GM23338 (cell line): ENCODE measurements around the gene AFF2.

Source experiments
- CREB1 ChIP-seq: fragments of 250-450 bp; sonication (Bioruptor Pico); IDR thresholded peaks from 2 replicates; pipeline ENCODE4 v1.5.0; 2020; ENCODE audit warnings: low read depth, mild to moderate bottlenecking, moderate library complexity
- EZH2 ChIP-seq: fragments of 200-600 bp; sonication (generic); IDR thresholded peaks from one replicate; pipeline ENCODE4 v1.8.0; 2017; ENCODE audit warnings: antibody characterized with exemption, mild to moderate bottlenecking, low read depth; ENCODE audit not compliant: unreplicated experiment
- EZH2phosphoT487 ChIP-seq: fragments of 200-600 bp; sonication (generic); IDR thresholded peaks from one replicate; pipeline ENCODE4 v1.8.1; 2018; ENCODE audit warnings: antibody characterized with exemption; ENCODE audit not compliant: unreplicated experiment
- NANOG ChIP-seq: IDR thresholded peaks from 2 replicates; pipeline ENCODE4 v1.6.1; 2016; ENCODE audit warnings: antibody characterized with exemption, borderline replicate concordance
- POLR2AphosphoS5 ChIP-seq: IDR thresholded peaks from 2 replicates; pipeline ENCODE4 v1.6.1; 2016; ENCODE audit warnings: antibody characterized with exemption, low read depth
- STAT1 ChIP-seq: IDR thresholded peaks from one replicate; pipeline ENCODE4 v1.6.1; 2016; ENCODE audit warnings: antibody characterized with exemption; ENCODE audit not compliant: unreplicated experiment
- ZNF114 ChIP-seq: fragments of 250-450 bp; sonication (Bioruptor Pico); IDR thresholded peaks from 2 replicates; pipeline ENCODE4 v1.5.0; 2020; ENCODE audit warnings: mild to moderate bottlenecking, moderate library complexity
- TF ChIP-seq, protein P1 (sequence below), 2 experiments: fragments of 200-600 bp in 1 of 2; sonication (generic) in 1 of 2; conservative IDR thresholded peaks; 2 replicates each; pipeline versions ENCODE4 v1.5.1 to v1.6.1; 2016 to 2017; ENCODE audit warnings: antibody characterized with exemption in 2 of 2, low read depth in 2 of 2, mild to moderate bottlenecking in 2 of 2, moderate library complexity in 1 of 2
- TF ChIP-seq, protein P2 (sequence below): IDR thresholded peaks from one replicate; pipeline ENCODE4 v1.6.1; 2018; ENCODE audit warnings: antibody characterized with exemption; ENCODE audit not compliant: unreplicated experiment

DNA sequence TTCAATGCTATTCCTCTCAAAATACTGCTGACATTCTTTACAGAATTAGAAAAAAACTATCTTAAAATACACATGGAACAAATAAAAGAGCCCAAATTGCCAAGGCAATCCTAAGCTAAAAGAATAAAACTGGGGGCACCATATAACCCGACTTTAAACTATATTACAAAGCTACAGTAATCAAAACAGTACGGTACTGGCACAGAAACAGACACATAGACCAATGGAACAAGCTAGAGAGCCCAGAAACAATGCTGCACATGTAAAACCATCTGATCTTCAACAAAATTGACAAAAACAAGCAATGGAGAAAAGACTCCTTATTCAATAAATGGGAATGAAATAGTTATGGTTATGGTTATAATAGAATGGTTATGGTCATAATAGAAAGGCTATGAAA lies 522.1 kb downstream of the AFF2 start:
- TF ChIP-seq, protein P1, sequence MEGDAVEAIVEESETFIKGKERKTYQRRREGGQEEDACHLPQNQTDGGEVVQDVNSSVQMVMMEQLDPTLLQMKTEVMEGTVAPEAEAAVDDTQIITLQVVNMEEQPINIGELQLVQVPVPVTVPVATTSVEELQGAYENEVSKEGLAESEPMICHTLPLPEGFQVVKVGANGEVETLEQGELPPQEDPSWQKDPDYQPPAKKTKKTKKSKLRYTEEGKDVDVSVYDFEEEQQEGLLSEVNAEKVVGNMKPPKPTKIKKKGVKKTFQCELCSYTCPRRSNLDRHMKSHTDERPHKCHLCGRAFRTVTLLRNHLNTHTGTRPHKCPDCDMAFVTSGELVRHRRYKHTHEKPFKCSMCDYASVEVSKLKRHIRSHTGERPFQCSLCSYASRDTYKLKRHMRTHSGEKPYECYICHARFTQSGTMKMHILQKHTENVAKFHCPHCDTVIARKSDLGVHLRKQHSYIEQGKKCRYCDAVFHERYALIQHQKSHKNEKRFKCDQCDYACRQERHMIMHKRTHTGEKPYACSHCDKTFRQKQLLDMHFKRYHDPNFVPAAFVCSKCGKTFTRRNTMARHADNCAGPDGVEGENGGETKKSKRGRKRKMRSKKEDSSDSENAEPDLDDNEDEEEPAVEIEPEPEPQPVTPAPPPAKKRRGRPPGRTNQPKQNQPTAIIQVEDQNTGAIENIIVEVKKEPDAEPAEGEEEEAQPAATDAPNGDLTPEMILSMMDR (conservative IDR thresholded peaks at IDR 0.05; ENCODE audit: low read depth in 2 of 2) = no peak
- TF ChIP-seq CREB1 (no peak), POLR2AphosphoS5 (no peak), EZH2 (no peak), ZNF114 (CRISPR knock-in tag) (no peak), STAT1 (no peak), EZH2phosphoT487 (no peak), NANOG (no peak)
- TF ChIP-seq, protein P2, sequence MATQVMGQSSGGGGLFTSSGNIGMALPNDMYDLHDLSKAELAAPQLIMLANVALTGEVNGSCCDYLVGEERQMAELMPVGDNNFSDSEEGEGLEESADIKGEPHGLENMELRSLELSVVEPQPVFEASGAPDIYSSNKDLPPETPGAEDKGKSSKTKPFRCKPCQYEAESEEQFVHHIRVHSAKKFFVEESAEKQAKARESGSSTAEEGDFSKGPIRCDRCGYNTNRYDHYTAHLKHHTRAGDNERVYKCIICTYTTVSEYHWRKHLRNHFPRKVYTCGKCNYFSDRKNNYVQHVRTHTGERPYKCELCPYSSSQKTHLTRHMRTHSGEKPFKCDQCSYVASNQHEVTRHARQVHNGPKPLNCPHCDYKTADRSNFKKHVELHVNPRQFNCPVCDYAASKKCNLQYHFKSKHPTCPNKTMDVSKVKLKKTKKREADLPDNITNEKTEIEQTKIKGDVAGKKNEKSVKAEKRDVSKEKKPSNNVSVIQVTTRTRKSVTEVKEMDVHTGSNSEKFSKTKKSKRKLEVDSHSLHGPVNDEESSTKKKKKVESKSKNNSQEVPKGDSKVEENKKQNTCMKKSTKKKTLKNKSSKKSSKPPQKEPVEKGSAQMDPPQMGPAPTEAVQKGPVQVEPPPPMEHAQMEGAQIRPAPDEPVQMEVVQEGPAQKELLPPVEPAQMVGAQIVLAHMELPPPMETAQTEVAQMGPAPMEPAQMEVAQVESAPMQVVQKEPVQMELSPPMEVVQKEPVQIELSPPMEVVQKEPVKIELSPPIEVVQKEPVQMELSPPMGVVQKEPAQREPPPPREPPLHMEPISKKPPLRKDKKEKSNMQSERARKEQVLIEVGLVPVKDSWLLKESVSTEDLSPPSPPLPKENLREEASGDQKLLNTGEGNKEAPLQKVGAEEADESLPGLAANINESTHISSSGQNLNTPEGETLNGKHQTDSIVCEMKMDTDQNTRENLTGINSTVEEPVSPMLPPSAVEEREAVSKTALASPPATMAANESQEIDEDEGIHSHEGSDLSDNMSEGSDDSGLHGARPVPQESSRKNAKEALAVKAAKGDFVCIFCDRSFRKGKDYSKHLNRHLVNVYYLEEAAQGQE = no peak
